ENCODE data around the gene SCN5A. TPM values are rescaled to one million over a fixed set of nuclear protein-coding genes. Genes with fewer than 3 reads are reported as not detected.

The SCN5A gene
- total RNA-seq, 1 donor from 2014 or later = 3.3 TPM

DNA sequence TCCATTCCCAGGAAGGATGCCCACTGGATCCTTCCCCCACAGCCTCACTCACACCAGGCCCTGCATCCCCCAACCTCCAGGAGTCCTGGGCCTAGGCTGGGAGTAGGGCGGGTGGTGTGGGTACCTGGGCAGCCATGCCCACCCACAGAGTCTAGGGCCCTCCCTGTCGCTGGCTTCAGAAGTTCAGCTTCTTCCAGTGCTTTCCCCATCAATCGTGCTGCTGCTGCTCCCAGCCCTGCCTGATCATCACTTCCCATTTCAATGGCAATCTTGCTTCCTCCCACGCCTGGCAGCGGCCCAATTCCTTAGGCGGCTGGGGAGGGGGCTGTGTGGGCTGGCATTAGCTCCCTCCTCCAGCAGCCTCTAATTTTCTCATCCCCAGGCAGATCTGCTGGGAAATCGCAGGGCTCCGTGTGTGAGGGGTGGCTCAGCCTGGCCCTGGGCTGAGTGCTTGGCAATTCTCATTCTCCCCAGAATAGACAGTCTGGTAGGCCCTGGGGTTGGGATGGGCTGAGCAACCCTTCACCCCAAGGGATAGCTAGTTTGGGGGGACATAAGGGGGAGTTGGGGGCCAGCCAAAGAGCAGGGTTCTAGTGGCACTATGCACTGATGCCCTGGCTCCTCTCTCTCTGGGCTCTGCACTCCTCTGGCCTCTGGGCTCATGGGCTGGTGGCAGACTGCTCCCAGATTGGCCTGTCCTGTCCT is 66.4 kb downstream of the SCN5A start:
- Histone ChIP-seq H3K79me2 (ENCODE audit: insufficient read depth, low read length) (no peaks in the 10 kb centered on the region), H4K20me1 (ENCODE audit: insufficient read depth, low read length) (no peaks in the 10 kb centered on the region), H3K4me1 (ENCODE audit: insufficient read depth, low read length) (no peaks in the 10 kb centered on the region), H2AFZ (ENCODE audit: low read depth, low read length) (no peak overlapping the region), H3K36me3 (ENCODE audit: insufficient read depth, low read length) (no peaks in the 10 kb centered on the region), H3K4me2 (ENCODE audit: low read length) (no peak overlapping the region), H3K27ac (ENCODE audit: low read depth, low read length) (no peak overlapping the region), H3K9me3 (ENCODE audit: insufficient read depth, low read depth, low read length) (no peaks in the 10 kb centered on the region), H3K9ac (ENCODE audit: low read length) (no peak overlapping the region), H3K4me3 (ENCODE audit: insufficient read depth, low read depth, low read length) (no peak overlapping the region), H3K27me3 (ENCODE audit: insufficient read depth, low read length) (no peaks in the 10 kb centered on the region)
- Mint-ChIP-seq H3K4me1 (ENCODE audit: low read depth, unreplicated experiment) (no peaks in the 10 kb centered on the region), H3K9me3 (ENCODE audit: unreplicated experiment) (no peaks in the 10 kb centered on the region), H3K27ac (ENCODE audit: unreplicated experiment) (no peak overlapping the region), H3K27me3 (ENCODE audit: low read depth, unreplicated experiment) (peaks cover 16% of the 10 kb centered on the region), H3K4me3 (ENCODE audit: unreplicated experiment) (no peak overlapping the region), H3K36me3 (ENCODE audit: low read depth, unreplicated experiment) (no peaks in the 10 kb centered on the region)
- FAIRE-seq (no peak), DNase-seq (ENCODE audit: low read depth) (no peak)
- TF ChIP-seq, protein P1, sequence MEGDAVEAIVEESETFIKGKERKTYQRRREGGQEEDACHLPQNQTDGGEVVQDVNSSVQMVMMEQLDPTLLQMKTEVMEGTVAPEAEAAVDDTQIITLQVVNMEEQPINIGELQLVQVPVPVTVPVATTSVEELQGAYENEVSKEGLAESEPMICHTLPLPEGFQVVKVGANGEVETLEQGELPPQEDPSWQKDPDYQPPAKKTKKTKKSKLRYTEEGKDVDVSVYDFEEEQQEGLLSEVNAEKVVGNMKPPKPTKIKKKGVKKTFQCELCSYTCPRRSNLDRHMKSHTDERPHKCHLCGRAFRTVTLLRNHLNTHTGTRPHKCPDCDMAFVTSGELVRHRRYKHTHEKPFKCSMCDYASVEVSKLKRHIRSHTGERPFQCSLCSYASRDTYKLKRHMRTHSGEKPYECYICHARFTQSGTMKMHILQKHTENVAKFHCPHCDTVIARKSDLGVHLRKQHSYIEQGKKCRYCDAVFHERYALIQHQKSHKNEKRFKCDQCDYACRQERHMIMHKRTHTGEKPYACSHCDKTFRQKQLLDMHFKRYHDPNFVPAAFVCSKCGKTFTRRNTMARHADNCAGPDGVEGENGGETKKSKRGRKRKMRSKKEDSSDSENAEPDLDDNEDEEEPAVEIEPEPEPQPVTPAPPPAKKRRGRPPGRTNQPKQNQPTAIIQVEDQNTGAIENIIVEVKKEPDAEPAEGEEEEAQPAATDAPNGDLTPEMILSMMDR (IDR thresholded peaks at IDR 0.05; ENCODE audit: insufficient read depth, low read depth, low read length) = no peak
- no peak for TF ChIP-seq EZH2 (IDR thresholded peaks at IDR 0.05; ENCODE audit: insufficient read depth, low read length)

- H3K4me3 Mint-ChIP-seq (ENCODE audit: unreplicated experiment) = no peak overlapping the region
- Histone ChIP-seq H3K4me3 (ENCODE audit: insufficient read depth, low read depth, low read length) (no peak overlapping the region), H2AFZ (ENCODE audit: low read depth, low read length) (no peak overlapping the region), H3K9ac (ENCODE audit: low read length) (no peak overlapping the region), H3K9me3 (ENCODE audit: insufficient read depth, low read depth, low read length) (no peaks in the 10 kb centered on the region), H3K27me3 (ENCODE audit: insufficient read depth, low read length) (no peaks in the 10 kb centered on the region), H3K79me2 (ENCODE audit: insufficient read depth, low read length) (no peaks in the 10 kb centered on the region), H3K27ac (ENCODE audit: low read depth, low read length) (no peak overlapping the region), H3K4me1 (ENCODE audit: insufficient read depth, low read length) (no peaks in the 10 kb centered on the region), H4K20me1 (ENCODE audit: insufficient read depth, low read length) (no peaks in the 10 kb centered on the region), H3K4me2 (ENCODE audit: low read length) (no peak overlapping the region), H3K36me3 (ENCODE audit: insufficient read depth, low read length) (no peaks in the 10 kb centered on the region)
- no peak for TF ChIP-seq EZH2 (IDR thresholded peaks at IDR 0.05; ENCODE audit: insufficient read depth, low read length)
- TF ChIP-seq, protein P1 (IDR thresholded peaks at IDR 0.05; ENCODE audit: insufficient read depth, low read depth, low read length) = no peak
- DNase-seq (ENCODE audit: low read depth) (no peak), FAIRE-seq (no peak)
- no peaks in the 10 kb centered on the region for H3K4me1 Mint-ChIP-seq (ENCODE audit: low read depth, unreplicated experiment)
- no peaks in the 10 kb centered on the region for H3K9me3 Mint-ChIP-seq (ENCODE audit: unreplicated experiment)
- no peak overlapping the region for H3K27ac Mint-ChIP-seq (ENCODE audit: unreplicated experiment)
- H3K27me3 Mint-ChIP-seq (ENCODE audit: low read depth, unreplicated experiment) = peaks cover 13% of the 10 kb centered on the region
- H3K36me3 Mint-ChIP-seq (ENCODE audit: low read depth, unreplicated experiment) = no peaks in the 10 kb centered on the region
These were observed 67.2 kb downstream of the SCN5A start for GRCh38 chr3:38582316-38582715.

GRCh38 chr3:38581774-38582173 is 67.7 kb downstream of the SCN5A start:
- H3K27me3 ChIP-seq (ENCODE audit: insufficient read depth, low read length) = no peaks in the 10 kb centered on the region
- Mint-ChIP-seq H3K4me1 (ENCODE audit: low read depth, unreplicated experiment) (no peaks in the 10 kb centered on the region), H3K9me3 (ENCODE audit: unreplicated experiment) (no peaks in the 10 kb centered on the region), H3K27me3 (ENCODE audit: low read depth, unreplicated experiment) (peaks cover 16% of the 10 kb centered on the region), H3K36me3 (ENCODE audit: low read depth, unreplicated experiment) (no peaks in the 10 kb centered on the region), H3K27ac (ENCODE audit: unreplicated experiment) (no peak overlapping the region), H3K4me3 (ENCODE audit: unreplicated experiment) (no peak overlapping the region)
- no peak overlapping the region for H3K27ac ChIP-seq (ENCODE audit: low read depth, low read length)
- no peaks in the 10 kb centered on the region for H3K9me3 ChIP-seq (ENCODE audit: insufficient read depth, low read depth, low read length)
- DNase-seq (ENCODE audit: low read depth) (no peak), FAIRE-seq (no peak)
- H3K36me3 ChIP-seq (ENCODE audit: insufficient read depth, low read length) = no peaks in the 10 kb centered on the region
- no peaks in the 10 kb centered on the region for H3K79me2 ChIP-seq (ENCODE audit: insufficient read depth, low read length)
- no peak overlapping the region for H3K4me2 ChIP-seq (ENCODE audit: low read length)
- TF ChIP-seq, protein P1 (IDR thresholded peaks at IDR 0.05; ENCODE audit: insufficient read depth, low read depth, low read length) = no peak
- TF ChIP-seq EZH2 (IDR thresholded peaks at IDR 0.05; ENCODE audit: insufficient read depth, low read length) = no peak
- no peaks in the 10 kb centered on the region for H3K4me1 ChIP-seq (ENCODE audit: insufficient read depth, low read length)
- no peak overlapping the region for H3K9ac ChIP-seq (ENCODE audit: low read length)
- no peak overlapping the region for H2AFZ ChIP-seq (ENCODE audit: low read depth, low read length)
- no peak overlapping the region for H3K4me3 ChIP-seq (ENCODE audit: insufficient read depth, low read depth, low read length)
- no peaks in the 10 kb centered on the region for H4K20me1 ChIP-seq (ENCODE audit: insufficient read depth, low read length)
